ENCODE results near the gene CPXM1. TPM values are rescaled to one million over a fixed set of nuclear protein-coding genes. Genes with fewer than 3 reads are reported as not detected.

CPXM1 gene
- total RNA-seq, 1 experiment from 2014 or later: not detected

DNA sequence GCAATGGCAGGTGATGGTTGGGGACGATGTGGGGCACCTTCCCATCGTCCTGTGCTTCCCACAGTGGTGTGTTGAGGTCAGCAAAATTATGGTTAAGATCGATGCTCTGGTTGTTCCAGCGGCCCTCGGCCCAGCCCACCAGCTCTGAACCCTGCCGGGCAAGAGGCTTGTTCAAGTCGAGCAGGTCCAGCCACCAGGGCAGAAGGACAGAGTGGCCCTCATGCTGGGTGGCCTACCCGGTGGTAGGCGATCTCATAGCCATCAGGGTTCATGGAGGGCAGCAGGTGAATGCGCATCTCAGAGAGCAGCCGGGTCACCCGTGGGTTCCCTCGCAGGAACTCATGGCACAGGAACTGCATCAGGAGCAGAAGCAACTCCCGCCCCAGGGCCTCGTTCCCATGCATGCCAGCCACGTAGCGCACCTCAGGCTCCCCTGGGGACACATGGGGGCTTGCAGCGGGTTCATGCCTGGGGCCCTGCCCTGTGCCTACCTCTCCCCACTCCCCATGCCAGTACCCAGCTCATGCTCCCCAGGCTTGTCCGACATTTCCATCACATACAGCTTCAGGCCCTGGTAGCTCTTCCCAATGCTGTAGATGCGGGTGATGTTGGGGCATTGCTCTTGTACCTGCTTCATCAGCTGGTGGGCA, 4.3 kb downstream of the CPXM1 start:
- Mint-ChIP-seq H3K9me3 (ENCODE audit: unreplicated experiment) (no peaks in the 10 kb centered on the region), H3K27ac (ENCODE audit: unreplicated experiment) (no peak overlapping the region), H3K36me3 (ENCODE audit: insufficient read depth, unreplicated experiment) (no peaks in the 10 kb centered on the region), H3K27me3 (ENCODE audit: insufficient read depth, unreplicated experiment) (peaks cover 20% of the 10 kb centered on the region), H3K4me1 (ENCODE audit: low read depth, unreplicated experiment) (no peaks in the 10 kb centered on the region), H3K4me3 (ENCODE audit: unreplicated experiment) (no peak overlapping the region)
- CTCF ChIA-PET: no interaction called here
- BruUV-seq (replicated peaks): no TSS peak
- Histone ChIP-seq H3K4me3 (ENCODE audit: low read depth, low read length) (no peak overlapping the region), H3K36me3 (ENCODE audit: control insufficient read depth, insufficient read depth, low read length) (no peaks in the 10 kb centered on the region), H3K4me1 (no peaks in the 10 kb centered on the region), H3K27me3 (replicated peaks; ENCODE audit: control insufficient read depth, insufficient read depth, low read length) (peaks cover 2% of the 10 kb centered on the region), H3K9me3 (no peaks in the 10 kb centered on the region)
- POLR2A ChIA-PET: no interaction called here
- DNase-seq: no peak
- intact Hi-C loops (cut with micrococcal nuclease; ENCODE audit: unreplicated experiment): no loop called here
- TF ChIP-seq, protein P1, sequence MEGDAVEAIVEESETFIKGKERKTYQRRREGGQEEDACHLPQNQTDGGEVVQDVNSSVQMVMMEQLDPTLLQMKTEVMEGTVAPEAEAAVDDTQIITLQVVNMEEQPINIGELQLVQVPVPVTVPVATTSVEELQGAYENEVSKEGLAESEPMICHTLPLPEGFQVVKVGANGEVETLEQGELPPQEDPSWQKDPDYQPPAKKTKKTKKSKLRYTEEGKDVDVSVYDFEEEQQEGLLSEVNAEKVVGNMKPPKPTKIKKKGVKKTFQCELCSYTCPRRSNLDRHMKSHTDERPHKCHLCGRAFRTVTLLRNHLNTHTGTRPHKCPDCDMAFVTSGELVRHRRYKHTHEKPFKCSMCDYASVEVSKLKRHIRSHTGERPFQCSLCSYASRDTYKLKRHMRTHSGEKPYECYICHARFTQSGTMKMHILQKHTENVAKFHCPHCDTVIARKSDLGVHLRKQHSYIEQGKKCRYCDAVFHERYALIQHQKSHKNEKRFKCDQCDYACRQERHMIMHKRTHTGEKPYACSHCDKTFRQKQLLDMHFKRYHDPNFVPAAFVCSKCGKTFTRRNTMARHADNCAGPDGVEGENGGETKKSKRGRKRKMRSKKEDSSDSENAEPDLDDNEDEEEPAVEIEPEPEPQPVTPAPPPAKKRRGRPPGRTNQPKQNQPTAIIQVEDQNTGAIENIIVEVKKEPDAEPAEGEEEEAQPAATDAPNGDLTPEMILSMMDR (IDR thresholded peaks at IDR 0.05; ENCODE audit: insufficient read depth in 1 of 2, low read depth in 1 of 2, low read length in 1 of 2, severe bottlenecking in 1 of 2, unreplicated experiment in 1 of 2): no peak

DNA sequence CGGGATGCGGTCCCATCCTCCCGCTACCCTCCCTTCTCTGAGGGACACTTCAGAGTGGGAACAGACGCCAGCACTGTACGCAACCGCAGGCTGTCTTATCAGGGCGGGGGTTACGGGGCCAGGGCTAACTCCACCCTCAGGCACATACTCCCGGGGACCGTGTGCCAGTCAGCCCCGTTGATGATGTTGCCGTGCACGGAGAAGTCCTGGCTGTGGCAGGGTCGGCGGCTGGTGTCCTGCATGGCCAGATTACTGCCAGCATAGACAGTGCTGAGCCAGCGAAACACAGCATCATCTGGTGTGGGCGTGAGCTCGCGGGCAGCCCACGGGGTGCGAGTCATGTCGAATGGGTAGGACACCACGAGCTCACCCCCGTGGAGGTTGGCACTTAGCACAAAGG, 5.0 kb downstream of the CPXM1 start:
- Mint-ChIP-seq H3K27ac (ENCODE audit: unreplicated experiment) (no peak overlapping the region), H3K4me1 (ENCODE audit: low read depth, unreplicated experiment) (no peaks in the 10 kb centered on the region), H3K27me3 (ENCODE audit: insufficient read depth, unreplicated experiment) (peaks cover 20% of the 10 kb centered on the region), H3K9me3 (ENCODE audit: unreplicated experiment) (no peaks in the 10 kb centered on the region), H3K4me3 (ENCODE audit: unreplicated experiment) (no peak overlapping the region), H3K36me3 (ENCODE audit: insufficient read depth, unreplicated experiment) (no peaks in the 10 kb centered on the region)
- Histone ChIP-seq H3K36me3 (ENCODE audit: control insufficient read depth, insufficient read depth, low read length) (no peaks in the 10 kb centered on the region), H3K4me1 (no peaks in the 10 kb centered on the region), H3K9me3 (no peaks in the 10 kb centered on the region), H3K27me3 (replicated peaks; ENCODE audit: control insufficient read depth, insufficient read depth, low read length) (peaks cover 2% of the 10 kb centered on the region), H3K4me3 (ENCODE audit: low read depth, low read length) (no peak overlapping the region)
- no TSS peak for BruUV-seq (replicated peaks)
- POLR2A ChIA-PET: no interaction called here
- DNase-seq: no peak
- CTCF ChIA-PET: no interaction called here
- TF ChIP-seq, protein P1 (IDR thresholded peaks at IDR 0.05; ENCODE audit: insufficient read depth in 1 of 2, low read depth in 1 of 2, low read length in 1 of 2, severe bottlenecking in 1 of 2, unreplicated experiment in 1 of 2): no peak
- intact Hi-C loops (cut with micrococcal nuclease; ENCODE audit: unreplicated experiment): no loop called here

DNA sequence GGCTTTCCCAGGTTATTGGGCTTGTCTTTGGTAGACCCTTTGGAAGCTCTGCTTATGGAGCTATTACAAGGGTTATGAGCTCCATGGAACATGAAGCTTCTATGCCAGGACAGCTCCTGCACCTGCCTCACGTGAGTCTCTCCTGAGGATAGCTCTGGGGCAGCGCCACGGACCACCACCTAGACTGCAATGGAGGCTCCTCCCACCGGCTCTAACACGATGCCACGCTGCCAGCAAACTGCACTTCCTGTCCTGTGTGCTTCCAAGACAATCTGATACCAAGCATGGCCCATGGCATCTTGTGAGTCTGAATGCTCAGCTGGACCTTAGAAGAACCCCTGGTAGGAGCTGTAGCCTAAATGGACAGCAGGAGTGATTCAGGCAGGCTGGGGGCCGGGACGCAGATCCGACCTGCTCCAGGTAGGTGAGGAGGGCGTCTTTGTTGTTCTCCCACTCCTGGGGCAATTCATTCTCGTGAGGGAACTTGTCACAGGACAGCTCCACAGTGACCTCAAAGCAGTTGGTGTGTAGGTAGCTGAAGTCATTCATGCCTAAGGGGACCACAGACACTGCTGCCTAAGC, 5.5 kb downstream of the CPXM1 start:
- no peaks in the 10 kb centered on the region for H3K4me1 ChIP-seq
- POLR2A ChIA-PET: no interaction called here
- intact Hi-C loops (cut with micrococcal nuclease; ENCODE audit: unreplicated experiment): no loop called here
- Mint-ChIP-seq H3K9me3 (ENCODE audit: unreplicated experiment) (no peaks in the 10 kb centered on the region), H3K4me1 (ENCODE audit: low read depth, unreplicated experiment) (no peaks in the 10 kb centered on the region), H3K4me3 (ENCODE audit: unreplicated experiment) (no peak overlapping the region), H3K27me3 (ENCODE audit: insufficient read depth, unreplicated experiment) (peaks cover 23% of the 10 kb centered on the region), H3K27ac (ENCODE audit: unreplicated experiment) (no peak overlapping the region), H3K36me3 (ENCODE audit: insufficient read depth, unreplicated experiment) (no peaks in the 10 kb centered on the region)
- CTCF ChIA-PET: interaction anchor here (0.7 kb wide), 1 partner anchor 59 kb away, joined by 3 read pairs; no protein-coding TSS in a partner anchor
- no TSS peak for BruUV-seq (replicated peaks)
- DNase-seq: no peak
- H3K36me3 ChIP-seq (ENCODE audit: control insufficient read depth, insufficient read depth, low read length): no peaks in the 10 kb centered on the region
- peaks cover 2% of the 10 kb centered on the region for H3K27me3 ChIP-seq (replicated peaks; ENCODE audit: control insufficient read depth, insufficient read depth, low read length)
- TF ChIP-seq, protein P1 (IDR thresholded peaks at IDR 0.05; ENCODE audit: insufficient read depth in 1 of 2, low read depth in 1 of 2, low read length in 1 of 2, severe bottlenecking in 1 of 2, unreplicated experiment in 1 of 2): no peak
- no peaks in the 10 kb centered on the region for H3K9me3 ChIP-seq
- H3K4me3 ChIP-seq (ENCODE audit: low read depth, low read length): no peak overlapping the region

All from Caco-2 (cell line).